Breast epithelium (tissue), 3 donors: ENCODE measurements around the gene CDH4.

Source experiments
- CTCF ChIP-seq, 3 donors: fragments of 450-650 bp; IDR thresholded peaks; one replicate each; pipeline ENCODE4 v1.5.1; 2016 to 2017; ENCODE audit warnings: antibody characterized with exemption in 3 of 3, mild to moderate bottlenecking in 3 of 3, moderate library complexity in 3 of 3
- POLR2AphosphoS5 ChIP-seq, 3 donors: sonication (generic); formaldehyde crosslinking; IDR thresholded peaks; one replicate each; pipeline ENCODE4 v1.6.1; 2017; ENCODE audit warnings: antibody characterized with exemption in 3 of 3

GRCh38 chr20:61845233-61845671 lies 593.2 kb downstream of the CDH4 start:
- TF ChIP-seq CTCF (IDR thresholded peaks at IDR 0.05) (no peak), POLR2AphosphoS5 (IDR thresholded peaks at IDR 0.05) (no peak)
